GM19043 (cell line): ENCODE data around the gene DDO.

ENCODE experiments used
- ATAC-seq: cut with Tn5 transposase; IDR thresholded peaks from one replicate; pipeline ENCODE4 v1.9.1; 2021; ENCODE audit warnings: low read depth; ENCODE audit not compliant: unreplicated experiment

DDO gene

DNA sequence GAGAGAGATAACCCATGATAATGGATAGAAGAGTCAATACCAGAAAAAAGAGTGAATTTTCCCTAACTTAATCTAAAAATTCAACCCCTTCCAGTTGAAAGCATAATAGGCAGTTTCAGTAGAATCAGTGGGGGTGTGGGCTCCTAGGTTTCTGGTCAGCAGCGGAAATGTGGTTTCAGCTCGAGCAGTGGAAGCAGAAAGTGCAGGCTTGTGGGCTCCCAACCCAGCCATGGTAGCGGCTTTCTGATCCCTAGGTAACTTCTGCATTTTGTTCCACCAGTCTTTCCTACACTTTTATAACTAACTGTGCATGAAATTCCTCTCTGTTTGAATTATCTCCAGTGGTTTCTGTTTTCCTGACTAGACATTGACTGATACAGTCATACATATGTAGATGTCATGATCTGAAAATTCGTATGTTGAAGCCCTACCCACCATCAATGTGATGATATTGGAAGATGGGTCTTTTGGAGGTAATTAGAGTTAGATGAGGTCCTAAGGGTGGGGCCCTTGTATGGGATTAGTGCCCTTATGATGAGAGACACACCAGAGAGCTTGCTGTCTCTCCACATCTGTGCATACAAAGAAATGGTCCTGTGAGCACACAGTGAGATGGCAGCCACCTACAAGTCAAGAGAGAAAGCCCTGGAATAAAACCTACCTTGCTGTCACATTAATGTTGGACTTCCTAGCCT lies 6.5 kb upstream of the DDO start:
- no peak for ATAC-seq

GRCh38 chr6:110419028-110419739 lies 3.8 kb upstream of the DDO start:
- no peak for ATAC-seq

DNA sequence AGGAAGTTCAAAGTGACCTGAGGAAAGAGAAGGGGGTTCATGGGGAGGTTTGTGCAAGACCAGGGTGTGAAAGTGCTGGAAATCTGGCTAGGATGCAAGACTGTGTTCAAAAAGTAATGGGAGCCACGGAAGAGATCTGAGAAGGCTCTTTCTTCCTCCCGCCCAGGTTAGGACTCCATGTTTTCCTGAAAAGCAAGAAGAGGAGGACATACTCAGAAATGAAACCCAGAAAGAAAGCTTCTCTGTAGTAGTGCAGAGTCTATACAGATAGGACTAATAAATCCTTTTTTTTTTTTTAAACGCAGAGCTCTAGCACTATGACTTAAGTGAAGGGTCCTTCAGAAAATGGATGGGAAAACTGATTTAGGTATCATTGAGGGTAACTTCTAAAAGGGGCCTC lies 3.2 kb upstream of the DDO start:
- ATAC-seq, result no peak

- ATAC-seq, result no peak
These were observed 706 bp downstream of the DDO start for GRCh38 chr6:110414669-110415068.

GRCh38 chr6:110412360-110412759 lies 3.0 kb downstream of the DDO start:
- no peak for ATAC-seq

- no peak for ATAC-seq
These were observed 4.9 kb downstream of the DDO start for GRCh38 chr6:110410511-110410910.

- ATAC-seq, result no peak
These were observed 5.6 kb downstream of the DDO start for GRCh38 chr6:110409794-110410193.

DNA sequence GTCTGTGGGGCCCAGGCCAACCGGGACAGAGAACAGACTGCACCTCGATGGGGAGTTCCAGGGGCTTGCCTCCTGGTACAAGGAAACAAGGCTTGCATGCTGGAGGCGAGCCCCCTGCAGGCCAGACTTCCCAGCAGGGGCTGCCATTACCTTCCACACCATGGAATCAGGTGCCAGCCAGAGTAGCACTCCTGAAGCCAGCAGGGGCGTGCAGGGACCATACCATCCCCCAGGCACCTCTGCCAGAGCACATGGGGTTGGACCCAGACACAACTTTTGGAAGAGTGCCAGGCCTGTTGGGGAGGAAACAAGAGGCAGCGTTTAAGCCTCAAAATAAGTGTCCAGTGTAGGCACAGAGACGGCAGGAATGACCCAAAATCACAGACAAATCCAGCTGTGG lies 6.5 kb downstream of the DDO start:
- no peak for ATAC-seq

DNA sequence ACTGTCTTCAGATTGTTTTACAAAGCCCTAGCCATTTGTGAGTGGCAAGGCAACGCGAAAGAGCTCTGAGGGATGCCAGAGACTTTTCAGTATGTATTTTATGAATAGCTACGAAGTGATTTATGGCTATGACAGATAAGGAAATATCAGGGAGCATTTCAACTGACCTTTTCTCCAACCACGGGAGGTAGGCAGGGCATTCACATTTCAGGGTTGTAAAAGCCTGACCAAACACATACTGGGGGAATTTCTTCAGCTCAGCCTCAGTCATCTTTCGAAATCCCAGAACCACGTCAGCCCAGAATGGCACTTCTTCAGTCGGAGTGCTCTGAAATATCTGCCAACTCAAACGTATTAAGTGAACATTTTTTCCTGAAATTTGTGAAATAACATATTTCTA lies 10.8 kb downstream of the DDO start:
- ATAC-seq, result no peak

DNA sequence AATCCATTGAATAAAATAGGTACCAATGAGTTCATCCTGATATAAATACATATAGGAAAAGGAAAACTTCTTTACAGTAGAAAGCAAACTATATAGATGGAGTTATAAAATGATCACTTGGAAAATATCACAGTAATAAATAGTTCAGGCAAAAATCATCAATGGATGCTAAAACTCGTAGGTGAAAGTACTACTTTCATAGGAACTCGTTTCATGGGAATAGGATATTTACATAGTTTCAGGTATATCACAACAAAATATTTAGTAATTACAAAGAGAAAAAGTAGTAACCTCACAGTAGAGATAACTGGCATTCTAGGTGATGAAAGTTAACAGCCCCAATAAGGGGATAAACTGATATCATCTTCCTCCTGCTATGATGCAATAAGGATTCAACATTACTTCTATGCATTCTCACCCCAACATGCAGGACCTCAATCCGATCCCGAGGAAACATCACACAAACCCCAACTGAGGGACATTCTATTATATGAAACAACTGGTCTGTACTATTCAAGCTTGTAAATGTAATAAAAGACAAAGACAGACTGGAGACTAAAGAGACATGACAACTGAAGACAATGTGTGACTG lies 13.7 kb downstream of the DDO start:
- ATAC-seq, result no peak

DNA sequence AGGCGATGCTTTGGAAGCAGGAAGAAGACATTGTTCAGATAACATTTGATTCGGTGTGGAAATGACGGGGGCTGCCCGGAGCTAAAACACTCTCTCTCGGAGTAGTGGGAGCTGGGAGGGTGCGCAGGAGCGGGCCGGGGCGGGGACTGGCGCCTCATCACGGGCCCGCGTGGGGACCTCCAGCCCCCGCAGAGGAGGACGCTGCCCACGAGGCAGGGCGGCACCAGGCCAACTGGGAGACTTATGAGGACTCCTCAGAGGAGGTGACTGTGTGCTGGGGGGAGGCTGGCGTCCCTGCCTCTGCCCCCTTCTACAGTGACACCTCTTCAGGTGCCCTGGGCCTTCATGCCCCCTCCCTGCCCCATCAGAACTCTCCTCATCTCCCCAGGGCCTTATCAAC lies 15.2 kb downstream of the DDO start:
- ATAC-seq, result no peak

DNA sequence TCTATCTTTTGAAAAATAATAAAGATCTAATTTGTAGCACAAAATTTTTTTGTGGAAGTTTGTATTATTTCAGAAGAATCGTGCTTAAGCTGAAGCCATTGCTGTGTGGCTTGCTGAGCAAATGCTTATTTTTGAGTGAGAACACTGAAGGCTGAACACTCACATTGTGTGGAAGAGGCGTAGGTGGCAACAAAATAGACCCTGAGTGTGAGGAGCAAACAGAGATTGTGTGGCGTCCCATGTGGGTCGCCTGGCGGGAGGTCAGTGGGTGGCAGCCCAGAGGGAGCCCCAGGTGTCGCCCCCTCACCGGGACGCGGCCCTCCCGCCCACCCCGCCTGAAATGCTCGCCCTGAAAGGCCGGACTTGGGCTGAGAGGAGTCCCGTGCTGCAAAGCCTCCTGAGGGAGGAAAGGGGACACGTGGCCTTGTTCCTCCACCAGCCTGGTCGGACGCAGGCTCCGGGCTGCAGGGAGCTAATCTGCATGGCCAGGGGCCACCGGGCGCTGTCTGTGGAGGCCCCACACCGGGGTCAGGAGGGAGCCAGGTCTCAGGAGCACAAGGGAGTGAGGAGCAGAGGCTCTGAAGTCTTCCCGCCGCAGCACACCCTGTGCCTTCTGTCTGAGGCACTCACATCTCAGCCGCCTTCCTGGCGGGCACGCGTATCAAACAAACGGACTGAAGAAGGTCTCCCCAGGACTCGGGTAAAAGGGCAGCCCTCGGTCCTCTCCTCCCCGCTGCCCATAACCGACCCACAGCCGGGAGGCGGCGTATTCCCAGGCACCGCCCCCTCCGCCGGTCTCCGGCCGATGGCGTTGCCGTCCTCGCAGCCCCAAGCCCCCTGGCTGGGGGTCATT lies 15.9 kb downstream of the DDO start:
- ATAC-seq, result no peak

GRCh38 chr6:110398778-110399177 lies 16.6 kb downstream of the DDO start:
- no peak for ATAC-seq

DNA sequence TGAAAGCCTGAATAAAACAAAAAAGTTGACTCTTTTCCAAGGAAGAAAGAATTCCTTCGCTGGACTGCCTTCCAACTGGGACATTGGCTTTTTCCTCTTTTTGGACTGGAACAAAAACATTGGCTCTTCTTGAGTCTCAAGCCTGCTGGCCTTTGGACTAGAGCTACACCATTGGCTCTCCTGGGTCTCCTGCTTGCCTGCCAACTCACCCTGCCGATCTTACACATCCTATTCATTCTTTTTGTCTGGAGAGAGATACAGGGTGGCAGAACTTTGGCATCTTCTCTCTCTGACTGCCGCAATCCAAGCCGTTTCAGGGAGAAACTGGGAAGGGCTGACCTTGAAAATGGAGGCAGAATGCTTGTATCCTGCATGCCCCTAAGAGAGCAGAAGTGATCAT lies 20.2 kb downstream of the DDO start:
- no peak for ATAC-seq

DNA sequence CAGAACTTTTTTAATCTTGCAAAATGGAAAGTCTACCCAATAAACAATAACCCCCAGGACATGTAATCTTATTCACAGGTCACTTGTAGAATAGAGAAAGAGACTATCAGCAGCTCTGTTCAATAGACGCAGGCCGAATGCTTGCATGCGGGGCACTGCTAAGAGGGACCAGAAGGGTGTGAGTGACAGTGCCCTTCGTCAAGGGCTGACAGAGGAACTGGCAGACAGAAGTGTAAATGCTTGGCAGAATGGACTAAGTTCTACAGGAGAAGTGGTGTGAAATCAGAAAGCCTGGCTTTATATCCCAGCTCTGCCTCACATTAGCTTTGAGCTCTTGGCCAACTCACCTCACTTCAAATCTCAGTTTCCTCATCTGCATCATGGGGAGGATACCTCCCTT lies 21.0 kb downstream of the DDO start:
- ATAC-seq, result no peak

DNA sequence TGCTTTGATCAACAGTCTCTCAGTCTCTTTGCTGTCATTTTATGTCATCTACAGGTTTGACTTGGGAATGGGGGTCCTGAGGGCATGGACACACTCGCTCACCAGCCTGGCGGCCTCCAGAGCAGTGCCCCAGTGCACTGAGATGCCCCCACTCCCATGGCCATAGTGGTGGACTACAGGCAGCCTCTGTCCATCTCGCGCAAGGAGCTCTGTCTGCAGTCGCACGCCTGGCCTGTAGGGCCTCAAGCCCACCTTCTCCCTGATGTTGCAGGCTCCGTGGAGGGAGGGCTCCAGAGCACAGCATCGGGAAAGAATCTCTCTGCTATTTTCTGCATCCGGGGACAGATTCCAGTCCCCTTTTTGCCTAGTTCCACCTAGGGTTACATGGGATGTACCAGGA lies 22.6 kb downstream of the DDO start:
- ATAC-seq, result no peak

DNA sequence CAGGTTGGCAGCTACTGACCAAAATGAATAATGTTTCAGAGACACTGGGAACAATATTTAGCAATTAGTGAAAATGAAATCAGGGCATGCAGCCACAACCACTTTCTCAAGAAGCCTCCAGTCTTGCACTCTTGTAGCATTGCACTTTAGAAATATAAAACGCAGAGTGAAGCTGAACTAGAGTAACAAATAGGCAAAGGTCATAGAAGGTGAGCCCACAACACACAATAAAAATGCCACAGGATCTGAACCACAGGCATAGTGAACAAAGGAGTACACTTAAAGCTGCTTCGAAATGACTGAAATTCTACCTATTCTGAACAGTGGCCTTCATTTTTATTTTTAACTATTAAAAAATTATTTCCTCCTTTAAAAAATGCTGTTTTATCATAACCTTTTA lies 25.0 kb downstream of the DDO start:
- ATAC-seq, result no peak

GRCh38 chr6:110389689-110390382 lies 25.5 kb downstream of the DDO start:
- ATAC-seq, result no peak

DNA sequence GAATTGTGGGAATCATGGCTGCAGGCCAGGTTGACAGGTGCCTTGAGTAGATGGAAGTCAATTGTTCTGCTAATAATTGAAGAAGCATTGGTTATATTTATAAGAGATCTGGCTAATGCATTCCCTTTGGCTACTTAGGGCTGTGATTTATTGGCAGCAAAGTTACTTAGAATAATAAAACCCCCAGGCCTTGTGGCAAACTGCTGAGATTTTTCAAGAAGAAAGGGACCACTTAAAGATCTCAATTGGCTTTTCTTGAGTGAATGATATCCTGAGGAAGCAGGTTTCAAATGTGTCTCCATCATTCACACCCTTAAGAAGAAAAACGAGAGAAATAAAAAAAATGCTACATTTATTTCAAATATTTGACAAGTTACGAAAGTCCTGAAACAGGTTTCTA lies 27.4 kb downstream of the DDO start:
- no peak for ATAC-seq

DNA sequence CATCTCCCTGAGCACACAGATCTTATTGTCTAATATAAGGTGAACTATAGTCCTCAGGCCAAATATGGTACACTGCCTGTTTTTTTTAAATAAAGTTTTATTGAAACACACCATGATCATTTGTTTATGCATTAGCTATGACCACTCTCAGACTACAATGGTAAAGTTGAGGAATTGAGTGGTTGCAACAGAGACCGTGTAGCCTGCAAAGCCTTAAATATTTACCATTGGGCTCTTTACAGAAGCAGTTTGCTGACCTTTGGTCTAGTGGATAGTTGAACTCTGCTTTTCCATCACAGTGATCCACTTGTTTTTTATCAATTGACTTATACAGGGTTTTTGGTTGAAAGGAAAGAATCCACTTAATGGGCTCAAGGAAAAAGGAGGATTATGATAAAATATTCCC lies 29.9 kb downstream of the DDO start:
- no peak for ATAC-seq

DNA sequence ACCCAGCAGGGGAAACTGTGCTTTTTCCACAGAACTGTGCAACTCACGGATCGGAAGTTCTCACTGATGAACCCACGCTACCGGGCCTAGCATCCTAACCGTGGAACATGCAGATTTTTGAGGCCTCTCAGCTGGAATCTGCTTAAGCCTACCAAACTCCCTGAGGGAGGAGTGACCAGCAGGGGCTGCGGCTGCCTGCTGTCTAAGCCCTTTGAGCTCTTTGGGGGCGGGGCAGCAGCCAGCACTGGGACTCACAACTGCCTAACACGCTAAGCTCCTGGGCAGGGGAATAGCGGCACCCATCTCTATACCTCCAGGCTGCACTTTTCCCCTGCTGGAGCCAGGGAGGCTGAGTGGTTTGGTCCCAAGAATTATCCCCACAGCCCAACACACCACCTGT lies 36.8 kb downstream of the DDO start:
- ATAC-seq, result no peak
